HG03175 (cell line): ENCODE data around the gene MUC4.

Experiments used
- ATAC-seq: cut with Tn5 transposase; IDR thresholded peaks from one replicate; pipeline ENCODE4 v1.9.1; 2021; ENCODE audit warnings: mild to moderate bottlenecking, moderate library complexity; ENCODE audit not compliant: unreplicated experiment

The MUC4 gene

DNA sequence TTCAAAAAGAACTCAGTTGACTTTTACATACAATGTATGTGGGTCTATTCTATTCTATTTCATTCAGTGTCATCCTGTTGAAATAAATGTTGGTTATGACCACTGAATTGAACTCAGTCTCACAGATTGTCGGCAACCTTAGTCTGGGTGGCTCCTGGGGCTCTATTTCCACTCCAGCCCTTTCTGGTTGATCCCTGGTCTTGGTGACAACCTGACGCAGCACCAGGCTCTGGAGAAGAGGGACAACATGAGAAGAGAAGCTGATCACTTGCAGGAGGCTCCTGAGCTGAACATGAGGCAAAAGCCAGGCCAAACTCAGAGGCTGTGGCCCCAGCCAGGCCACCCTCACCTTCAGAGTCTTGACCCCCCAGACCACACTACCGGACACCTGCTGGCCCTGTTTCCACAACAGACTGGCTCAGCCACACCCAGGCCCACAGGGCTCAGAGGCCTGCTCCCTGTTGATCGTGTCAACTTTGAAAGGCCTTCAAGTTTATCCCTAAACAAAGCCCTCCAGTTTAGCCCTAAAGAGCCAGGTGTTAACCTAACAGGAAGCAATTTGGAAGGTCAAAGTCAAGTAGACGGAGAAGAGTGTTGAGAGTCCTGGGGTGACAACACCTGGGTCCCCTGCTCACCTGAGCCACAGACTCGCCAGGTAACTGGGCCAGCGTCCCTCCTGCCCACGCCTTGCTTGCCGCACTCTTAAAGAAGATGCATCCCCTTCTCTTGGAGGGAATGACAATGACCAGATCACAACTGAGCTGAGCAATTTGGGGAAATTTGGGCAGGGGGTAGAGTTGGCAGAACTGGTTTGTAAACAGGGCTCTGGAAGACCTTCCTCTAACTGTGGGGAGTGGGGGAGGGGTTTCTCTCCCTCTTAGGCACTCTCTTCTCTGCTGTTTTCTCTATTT, 106.4 kb downstream of the MUC4 start:
- no peak for ATAC-seq

- no peak for ATAC-seq
These were observed 107.2 kb downstream of the MUC4 start for GRCh38 chr3:195704433-195704999.

DNA sequence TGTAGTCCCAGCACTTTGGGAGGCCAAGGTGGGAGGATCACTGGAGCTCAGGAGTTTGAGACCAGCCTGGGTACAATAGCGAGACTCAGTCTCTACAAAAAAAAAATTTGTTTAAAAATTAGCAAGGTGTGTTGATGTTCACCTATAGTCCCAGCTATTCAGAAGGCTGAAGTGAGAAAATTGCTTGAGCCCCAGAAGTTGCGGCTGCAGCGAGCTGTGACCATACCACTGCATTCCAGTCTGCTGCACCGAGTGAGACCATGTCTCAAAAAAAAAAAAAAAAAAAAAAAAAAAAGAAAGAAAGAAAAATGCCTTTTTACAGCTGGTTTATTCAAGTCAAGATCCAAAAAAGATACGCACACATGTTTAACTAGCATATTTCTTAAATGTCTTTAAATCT, 108.0 kb downstream of the MUC4 start:
- no peak for ATAC-seq

DNA sequence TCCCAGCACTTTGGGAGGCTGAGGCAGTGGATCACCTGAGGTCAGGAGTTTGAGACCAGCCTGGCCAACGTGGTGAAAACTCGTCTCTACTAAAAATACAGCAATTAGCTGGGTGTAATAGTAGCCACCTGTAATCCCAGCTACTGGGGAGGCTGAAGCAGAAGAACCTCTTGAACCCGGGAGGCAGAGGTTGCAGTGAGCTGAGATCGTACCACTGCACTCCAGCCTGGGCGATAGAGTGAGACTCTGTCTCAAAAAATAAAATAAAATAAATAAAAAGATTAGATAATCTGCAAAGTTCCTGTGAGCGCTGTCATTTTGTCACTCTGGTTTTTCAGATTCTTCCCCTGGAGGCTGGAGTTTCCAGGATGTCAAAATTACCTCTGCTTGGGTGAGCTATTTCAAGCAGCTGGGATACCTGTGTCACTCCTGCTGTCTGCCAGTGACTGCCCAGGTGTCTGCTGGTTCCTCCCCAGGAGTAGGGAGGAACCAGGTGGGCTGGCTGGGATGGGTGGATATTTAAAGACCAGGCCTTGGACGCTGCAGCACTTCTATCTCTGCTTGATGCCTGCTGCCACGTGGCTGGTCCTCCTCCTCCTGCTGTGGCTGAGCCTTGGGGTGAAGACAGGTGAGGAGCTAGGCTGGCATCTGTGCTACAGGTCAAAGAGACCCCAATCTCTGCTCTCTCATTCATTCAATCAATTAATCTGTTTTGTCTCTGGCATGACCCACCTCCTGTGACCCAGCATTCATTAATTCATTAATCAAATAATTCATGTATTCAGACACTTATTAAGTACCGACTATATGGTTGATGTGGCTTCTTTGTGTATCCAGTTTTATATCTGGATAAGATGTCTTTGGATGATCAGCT, 110.5 kb downstream of the MUC4 start:
- no peak for ATAC-seq

GRCh38 chr3:195700319-195700718, 111.4 kb downstream of the MUC4 start:
- ATAC-seq, result no peak

DNA sequence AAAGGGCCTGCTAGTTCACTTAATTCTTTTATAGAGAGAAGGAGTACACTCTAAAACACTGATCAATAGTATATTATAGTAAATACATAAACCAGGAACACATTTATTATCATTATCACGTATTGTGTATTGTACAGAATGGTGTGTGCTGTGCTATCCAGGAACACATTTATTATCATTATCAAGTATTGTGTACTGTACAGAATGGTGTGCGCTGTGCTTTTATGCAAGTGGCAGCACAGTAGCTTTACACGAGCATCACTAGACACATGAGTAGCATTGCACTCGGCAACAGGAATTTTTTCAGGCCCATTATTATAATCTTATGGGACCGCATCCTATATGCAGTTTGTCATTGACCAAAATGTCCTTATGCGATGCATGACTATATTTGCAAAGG, 111.9 kb downstream of the MUC4 start:
- no peak for ATAC-seq

DNA sequence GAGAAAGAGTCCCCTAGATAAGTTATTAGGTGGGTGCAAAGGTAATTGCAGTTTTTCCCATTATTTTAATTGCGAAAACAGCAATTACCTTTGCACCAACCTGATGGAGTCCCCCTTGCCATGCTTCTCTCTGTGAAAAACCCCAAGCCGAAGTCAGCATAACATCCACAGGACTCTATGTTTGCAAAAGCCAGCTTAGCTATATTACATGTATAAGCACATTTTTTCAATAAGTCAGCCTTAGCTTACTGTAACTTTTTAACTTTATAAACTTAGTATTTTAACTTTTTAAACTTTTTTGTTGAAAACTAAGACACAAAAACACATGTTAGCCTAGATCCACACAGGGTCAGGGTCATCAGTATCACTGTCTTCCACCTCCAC, 112.3 kb downstream of the MUC4 start:
- ATAC-seq, result no peak

GRCh38 chr3:195698647-195699387, 112.9 kb downstream of the MUC4 start:
- no peak for ATAC-seq

GRCh38 chr3:195698325-195698646, 113.4 kb downstream of the MUC4 start:
- no peak for ATAC-seq

DNA sequence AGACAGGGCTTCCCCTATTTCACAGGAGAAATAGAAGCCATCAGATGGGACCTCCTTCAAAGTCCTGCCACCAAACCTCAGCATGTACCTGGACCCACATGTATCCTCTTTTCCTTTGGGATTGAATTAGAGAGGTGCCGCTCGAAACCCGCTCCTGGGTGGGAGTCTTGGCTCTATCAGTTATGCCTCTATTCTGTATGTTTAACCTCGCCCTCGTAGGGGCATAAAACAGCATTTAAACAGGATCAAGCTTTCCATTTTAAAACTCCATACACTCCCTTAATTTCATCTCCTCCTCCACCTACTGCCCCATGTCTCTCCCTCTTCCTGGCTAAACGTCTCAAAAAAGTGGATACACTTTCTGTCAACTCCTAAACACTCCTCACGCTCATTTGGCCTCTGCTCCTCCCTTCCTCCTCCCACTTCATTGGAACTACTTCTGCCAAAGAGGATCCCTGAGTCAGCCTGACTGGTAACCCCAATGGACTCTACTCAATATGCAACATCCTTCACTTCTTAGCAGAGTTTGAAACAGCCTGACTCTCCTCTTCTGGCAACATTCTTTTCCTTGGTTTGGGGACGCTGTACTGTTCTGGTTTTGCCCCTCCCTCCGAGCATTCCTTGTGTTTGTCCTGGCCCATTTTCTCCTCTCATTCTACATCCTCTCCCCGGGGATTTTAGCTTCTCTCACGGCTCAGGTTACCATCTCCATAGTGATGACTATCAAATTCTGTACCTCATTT, 114.0 kb downstream of the MUC4 start:
- no peak for ATAC-seq
